C4-2B (cell line): ENCODE measurements around the gene FAM78B.

Source experiments
- CTCF ChIP-seq: fragments of 450-650 bp; conservative IDR thresholded peaks from 2 replicates; pipeline ENCODE4 v1.5.1; 2017; ENCODE audit warnings: mild to moderate bottlenecking
- ZFX ChIP-seq: fragments of 450-650 bp; IDR thresholded peaks from 2 replicates; pipeline ENCODE4 v1.6.1; 2017

- TF ChIP-seq CTCF, result no peak
- no peak for TF ChIP-seq ZFX
Observed at GRCh38 chr1:166087734-166088571, 78.8 kb downstream of the FAM78B start.
